ENCODE results near the gene USP37. TPM values are rescaled to one million over a fixed set of nuclear protein-coding genes. Genes with fewer than 3 reads are reported as not detected.

USP37 gene
- polyA plus RNA-seq, 3 donors, result 1.3 to 2.4 (median 2.2) TPM

Other genes starting within 250 kb of the USP37 start
- gene CATIP, start 211.5 kb downstream of the USP37 start, polyA plus RNA-seq, result under 1 TPM in 2 of 3 donors, not detected in 1; 0.10 to 0.67 TPM
- gene SLC11A1, start 186.1 kb downstream of the USP37 start, polyA plus RNA-seq, result 10 to 100 TPM in 1 of 3 donors, 1 to 10 TPM in 2; 5.6 to 59.0 (median 7.0) TPM
- gene CTDSP1, start 168.5 kb downstream of the USP37 start, polyA plus RNA-seq, result 100 to 1,000 TPM in 2 of 3 donors, 10 to 100 TPM in 1; 72.0 to 134 (median 132) TPM
- 1 to 10 TPM in 1 of 3 donors, under 1 TPM in 1, not detected in 1; 0.15 to 9.2 TPM for gene VIL1, start 149.2 kb downstream of the USP37 start, polyA plus RNA-seq
- gene CNOT9, start 488 bp upstream of the USP37 start, polyA plus RNA-seq, result 10 to 100 TPM in 2 of 3 donors, 1 to 10 TPM in 1; 9.1 to 19.8 (median 12.9) TPM
- under 1 TPM; 0.21 to 0.68 (median 0.56) TPM for gene PLCD4, start 39.5 kb upstream of the USP37 start, polyA plus RNA-seq
- 1 to 10 TPM; 4.3 to 6.9 (median 6.1) TPM for gene ZNF142, start 91.3 kb upstream of the USP37 start, polyA plus RNA-seq
- 10 to 100 TPM; 20.1 to 39.2 (median 30.0) TPM for gene BCS1L, start 91.3 kb upstream of the USP37 start, polyA plus RNA-seq
- gene RNF25, start 103.7 kb upstream of the USP37 start, polyA plus RNA-seq, result 10 to 100 TPM; 10.3 to 29.2 (median 18.9) TPM
- 10 to 100 TPM; 15.3 to 18.7 (median 17.5) TPM for gene STK36, start 103.7 kb upstream of the USP37 start, polyA plus RNA-seq
- 1 to 10 TPM; 4.0 to 7.8 (median 7.2) TPM for gene TTLL4, start 142.5 kb upstream of the USP37 start, polyA plus RNA-seq
- 10 to 100 TPM in 2 of 3 donors, 1 to 10 TPM in 1; 4.8 to 20.8 (median 11.6) TPM for gene CYP27A1, start 213.8 kb upstream of the USP37 start, polyA plus RNA-seq

All from adipose tissue (tissue), 3 donors.